H9 (cell line): Measurements from ENCODE around the gene EIF4E1B. TPM values are rescaled to one million over a fixed set of nuclear protein-coding genes. Genes with fewer than 3 reads are reported as not detected.

Source experiments
- DNase-seq: peaks from one replicate; pipeline ENCODE4 v3.0.0-alpha.2; 2017
- H2AFZ ChIP-seq: one replicate; pipeline ENCODE4 v1.6.1; 2013; ENCODE audit warnings: mild to moderate bottlenecking, low read length, control low read depth, moderate library complexity
- H2AK5ac ChIP-seq: 2 replicates; pipeline ENCODE4 v1.6.1; 2013; ENCODE audit warnings: low read length, control low read depth, mixed read lengths; ENCODE audit not compliant: insufficient read length
- H2BK120ac ChIP-seq: one replicate; pipeline ENCODE4 v1.6.1; 2013; ENCODE audit warnings: low read depth, mild to moderate bottlenecking, low read length, control low read depth, inconsistent platforms; ENCODE audit not compliant: poor library complexity, severe bottlenecking
- H2BK12ac ChIP-seq: 2 replicates; pipeline ENCODE4 v1.6.1; 2013; ENCODE audit warnings: low read length, control low read depth, mixed read lengths, low read depth; ENCODE audit not compliant: insufficient read length
- H2BK15ac ChIP-seq: 2 replicates; pipeline ENCODE4 v1.6.1; 2013; ENCODE audit warnings: low read depth, low read length, control low read depth
- H2BK20ac ChIP-seq: one replicate; pipeline ENCODE4 v1.6.1; 2013; ENCODE audit warnings: low read depth, mild to moderate bottlenecking, low read length, control low read depth, inconsistent platforms; ENCODE audit not compliant: poor library complexity, severe bottlenecking
- H2BK5ac ChIP-seq: 2 replicates; pipeline ENCODE4 v1.6.1; 2013; ENCODE audit warnings: low read length, control low read depth, mixed read lengths; ENCODE audit not compliant: insufficient read length
- H3K14ac ChIP-seq: 2 replicates; pipeline ENCODE4 v1.6.1; 2013; ENCODE audit warnings: low read length, control low read depth; ENCODE audit not compliant: insufficient read depth
- H3K18ac ChIP-seq: 2 replicates; pipeline ENCODE4 v1.6.1; 2013; ENCODE audit warnings: low read depth, mild to moderate bottlenecking, mixed read lengths, low read length, control low read depth; ENCODE audit not compliant: insufficient read length
- H3K23ac ChIP-seq: 2 replicates; pipeline ENCODE4 v1.6.1; 2013; ENCODE audit warnings: low read length, control low read depth, mixed read lengths, low read depth; ENCODE audit not compliant: insufficient read length
- H3K23me2 ChIP-seq: 2 replicates; pipeline ENCODE4 v1.6.1; 2013; ENCODE audit warnings: low read depth, mild to moderate bottlenecking, mixed read lengths, low read length, control low read depth; ENCODE audit not compliant: insufficient read length, poor library complexity, severe bottlenecking
- H3K27ac ChIP-seq: 2 replicates; pipeline ENCODE4 v1.5.1; 2013; ENCODE audit warnings: low read length, control low read depth, mixed read lengths, low read depth; ENCODE audit not compliant: insufficient read length
- H3K27me3 ChIP-seq: 2 replicates; pipeline ENCODE4 v1.6.1; 2013; ENCODE audit warnings: low read length, control low read depth, inconsistent platforms; ENCODE audit not compliant: insufficient read depth
- H3K4ac ChIP-seq: 2 replicates; pipeline ENCODE4 v1.6.1; 2013; ENCODE audit warnings: low read depth, mild to moderate bottlenecking, control low read depth, inconsistent platforms, low read length, moderate library complexity
- H3K4me1 ChIP-seq: 2 replicates; pipeline ENCODE4 v1.6.1; 2013; ENCODE audit warnings: low read length, control low read depth, inconsistent platforms; ENCODE audit not compliant: insufficient read depth
- H3K4me2 ChIP-seq: 2 replicates; pipeline ENCODE4 v1.6.1; 2013; ENCODE audit warnings: low read length, control low read depth, mixed read lengths; ENCODE audit not compliant: insufficient read length, insufficient read depth
- H3K56ac ChIP-seq: 2 replicates; pipeline ENCODE4 v1.6.1; 2013; ENCODE audit warnings: low read depth, mild to moderate bottlenecking, mixed read lengths, low read length, control low read depth; ENCODE audit not compliant: insufficient read length
- H3K79me1 ChIP-seq: 2 replicates; pipeline ENCODE4 v1.6.1; 2013; ENCODE audit warnings: low read depth, mild to moderate bottlenecking, moderate library complexity, low read length, control low read depth, inconsistent platforms; ENCODE audit not compliant: insufficient read depth, poor library complexity, severe bottlenecking
- H3K79me2 ChIP-seq: 2 replicates; pipeline ENCODE4 v1.6.1; 2013; ENCODE audit warnings: low read length, control low read depth, inconsistent platforms; ENCODE audit not compliant: insufficient read depth
- H3K9ac ChIP-seq: 2 replicates; pipeline ENCODE4 v1.6.1; 2013; ENCODE audit warnings: low read length, control low read depth, mixed read lengths; ENCODE audit not compliant: insufficient read length; ENCODE audit errors: extremely low read depth
- H3K9me3 ChIP-seq: one replicate; pipeline ENCODE4 v1.6.1; 2013; ENCODE audit warnings: low read depth, low read length, inconsistent platforms; ENCODE audit not compliant: control insufficient read depth
- H3T11ph ChIP-seq: one replicate; pipeline ENCODE4 v1.6.1; 2013; ENCODE audit warnings: mild to moderate bottlenecking, low read length, control low read depth, inconsistent platforms
- H4K20me1 ChIP-seq: one replicate; pipeline ENCODE4 v1.6.1; 2013; ENCODE audit not compliant: control insufficient read depth, insufficient read length, insufficient read depth
- H4K5ac ChIP-seq: 2 replicates; pipeline ENCODE4 v1.6.1; 2013; ENCODE audit warnings: low read depth, mild to moderate bottlenecking, mixed read lengths, low read length, control low read depth; ENCODE audit not compliant: insufficient read length
- H4K8ac ChIP-seq: replicated peaks from 2 replicates; pipeline ENCODE4 v1.6.1; 2013; ENCODE audit warnings: low read length, control low read depth, mixed read lengths, low read depth; ENCODE audit not compliant: insufficient read length
- H4K91ac ChIP-seq: 2 replicates; pipeline ENCODE4 v1.6.1; 2013; ENCODE audit warnings: low read depth, mild to moderate bottlenecking, moderate library complexity, mixed read lengths, low read length, control low read depth; ENCODE audit not compliant: insufficient read length
- H3K27ac Mint-ChIP-seq, 3 experiments: 2 replicates in 2 of 3; 3 replicates in 1 of 3; pipeline ENCODE4 v1.8.0; 2020 to 2021; ENCODE audit warnings: mixed read lengths in 3 of 3, mild to moderate bottlenecking in 1 of 3, moderate library complexity in 1 of 3
- H3K27me3 Mint-ChIP-seq: 2 replicates; pipeline ENCODE4 v1.8.0; 2021; ENCODE audit warnings: low read depth, mild to moderate bottlenecking, moderate library complexity, mixed read lengths
- H3K36me3 Mint-ChIP-seq, 3 experiments: 2 replicates in 2 of 3; 3 replicates in 1 of 3; pipeline ENCODE4 v1.8.0; 2020 to 2021; ENCODE audit warnings: low read depth in 3 of 3, mixed read lengths in 3 of 3; ENCODE audit not compliant: insufficient read depth in 1 of 3
- H3K4me1 Mint-ChIP-seq, 2 experiments: 2 replicates each; pipeline ENCODE4 v1.8.0; 2020; ENCODE audit warnings: mixed read lengths in 2 of 2
- H3K4me3 Mint-ChIP-seq, 2 experiments: 2 replicates in 1 of 2; 3 replicates in 1 of 2; pipeline ENCODE4 v1.8.0; 2020 to 2021; ENCODE audit warnings: mild to moderate bottlenecking in 2 of 2, mixed read lengths in 2 of 2, moderate library complexity in 1 of 2
- H3K9me3 Mint-ChIP-seq, 2 experiments: 2 replicates in 1 of 2; 3 replicates in 1 of 2; pipeline ENCODE4 v1.8.0; 2020; ENCODE audit warnings: mild to moderate bottlenecking in 2 of 2, mixed read lengths in 2 of 2, moderate library complexity in 1 of 2
- WGBS: extraction: QIAGEN DNeasy Blood & Tissue Kit; methylation state at CpG from one replicate; pipeline ENCODE4 v1.1.7; 2013; ENCODE audit warnings: missing lambda C conversion rate, low lambda C conversion rate, mixed read lengths; ENCODE audit not compliant: insufficient read length; ENCODE audit errors: extremely low coverage; 5-methylcytosine and 5-hydroxymethylcytosine counted together
- total RNA-seq: library from RNA; stranded (reverse); gene quantifications from 2 replicates; pipeline ENCODE4 v1.2.1, GENCODE V29; 2021
- TF ChIP-seq, protein P1 (sequence below): fragments of 200-600 bp; sonication (generic); conservative IDR thresholded peaks from 3 replicates; pipeline ENCODE4 v1.8.0; 2021; ENCODE audit warnings: antibody characterized with exemption, mild to moderate bottlenecking

Gene EIF4E1B
- total RNA-seq, 1 experiment from 2014 or later = 1.3 TPM

GRCh38 chr5:176650354-176650884 lies 19.9 kb downstream of the EIF4E1B start:
- no peak overlapping the region for H2AFZ ChIP-seq
- no peak overlapping the region for H3K23ac ChIP-seq
- no peaks in the 10 kb centered on the region for H4K20me1 ChIP-seq
- no peak overlapping the region for H4K5ac ChIP-seq
- no peaks in the 10 kb centered on the region; the same call in 1 of the 2 replicates for H3K79me2 ChIP-seq
- no CpG with 5 or more reads among the region's 8 CpGs for WGBS
- H2AK5ac ChIP-seq = no peak overlapping the region
- no peaks in the 10 kb centered on the region for H3K9me3 ChIP-seq
- peaks cover 2% of the 10 kb centered on the region; the same call in 1 of the 2 replicates for H3K4me1 ChIP-seq
- Mint-ChIP-seq H3K9me3 (no peaks in the 10 kb centered on the region; a peak in 1 of 5 replicates), H3K4me3 (peak overlapping the region; percentile 15 to 56; a peak in 4 of 5 replicates), H3K36me3 (peaks cover 5 to 22% (median 17%) of the 10 kb centered on the region in 3 experiments; a peak in 6 of 7 replicates), H3K27ac (peak overlapping the region in 1 of 3 experiments; percentile 74; a peak in 2 of 7 replicates), H3K27me3 (peaks cover under 1% of the 10 kb centered on the region; the same call in 1 of the 2 replicates), H3K4me1 (peaks cover 38 to 48% of the 10 kb centered on the region in 2 experiments)
- H2BK15ac ChIP-seq = no peak overlapping the region
- H3K23me2 ChIP-seq = peaks cover 10% of the 10 kb centered on the region
- H3K14ac ChIP-seq = no peak overlapping the region
- peaks cover 8% of the 10 kb centered on the region for H3K79me1 ChIP-seq
- no peak overlapping the region for H4K8ac ChIP-seq
- no peak overlapping the region for H3K27ac ChIP-seq
- no peak overlapping the region for H3K9ac ChIP-seq
- TF ChIP-seq, protein P1, sequence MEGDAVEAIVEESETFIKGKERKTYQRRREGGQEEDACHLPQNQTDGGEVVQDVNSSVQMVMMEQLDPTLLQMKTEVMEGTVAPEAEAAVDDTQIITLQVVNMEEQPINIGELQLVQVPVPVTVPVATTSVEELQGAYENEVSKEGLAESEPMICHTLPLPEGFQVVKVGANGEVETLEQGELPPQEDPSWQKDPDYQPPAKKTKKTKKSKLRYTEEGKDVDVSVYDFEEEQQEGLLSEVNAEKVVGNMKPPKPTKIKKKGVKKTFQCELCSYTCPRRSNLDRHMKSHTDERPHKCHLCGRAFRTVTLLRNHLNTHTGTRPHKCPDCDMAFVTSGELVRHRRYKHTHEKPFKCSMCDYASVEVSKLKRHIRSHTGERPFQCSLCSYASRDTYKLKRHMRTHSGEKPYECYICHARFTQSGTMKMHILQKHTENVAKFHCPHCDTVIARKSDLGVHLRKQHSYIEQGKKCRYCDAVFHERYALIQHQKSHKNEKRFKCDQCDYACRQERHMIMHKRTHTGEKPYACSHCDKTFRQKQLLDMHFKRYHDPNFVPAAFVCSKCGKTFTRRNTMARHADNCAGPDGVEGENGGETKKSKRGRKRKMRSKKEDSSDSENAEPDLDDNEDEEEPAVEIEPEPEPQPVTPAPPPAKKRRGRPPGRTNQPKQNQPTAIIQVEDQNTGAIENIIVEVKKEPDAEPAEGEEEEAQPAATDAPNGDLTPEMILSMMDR = no peak
- H2BK120ac ChIP-seq = no peak overlapping the region
- no peak overlapping the region for H3K4ac ChIP-seq
- no peak overlapping the region for H2BK5ac ChIP-seq
- no peak overlapping the region for H3K4me2 ChIP-seq
- H2BK20ac ChIP-seq = no peak overlapping the region
- H3T11ph ChIP-seq = no peak overlapping the region
- no peak overlapping the region for H4K91ac ChIP-seq
- peak; percentile 57 for DNase-seq
- no peak overlapping the region for H2BK12ac ChIP-seq
- H3K18ac ChIP-seq = no peak overlapping the region
- H3K27me3 ChIP-seq = no peaks in the 10 kb centered on the region
- H3K56ac ChIP-seq = no peak overlapping the region
